ENCODE results near the gene HERC6.
A peak's percentile ranks its signal among the peaks of the same experiment; 100 is the strongest.
"Not testable (repeated sequence)": the region's sequence is repeated elsewhere in the genome, so short reads cannot be mapped to it uniquely, and the experiment has no call there.

Gene HERC6

DNA sequence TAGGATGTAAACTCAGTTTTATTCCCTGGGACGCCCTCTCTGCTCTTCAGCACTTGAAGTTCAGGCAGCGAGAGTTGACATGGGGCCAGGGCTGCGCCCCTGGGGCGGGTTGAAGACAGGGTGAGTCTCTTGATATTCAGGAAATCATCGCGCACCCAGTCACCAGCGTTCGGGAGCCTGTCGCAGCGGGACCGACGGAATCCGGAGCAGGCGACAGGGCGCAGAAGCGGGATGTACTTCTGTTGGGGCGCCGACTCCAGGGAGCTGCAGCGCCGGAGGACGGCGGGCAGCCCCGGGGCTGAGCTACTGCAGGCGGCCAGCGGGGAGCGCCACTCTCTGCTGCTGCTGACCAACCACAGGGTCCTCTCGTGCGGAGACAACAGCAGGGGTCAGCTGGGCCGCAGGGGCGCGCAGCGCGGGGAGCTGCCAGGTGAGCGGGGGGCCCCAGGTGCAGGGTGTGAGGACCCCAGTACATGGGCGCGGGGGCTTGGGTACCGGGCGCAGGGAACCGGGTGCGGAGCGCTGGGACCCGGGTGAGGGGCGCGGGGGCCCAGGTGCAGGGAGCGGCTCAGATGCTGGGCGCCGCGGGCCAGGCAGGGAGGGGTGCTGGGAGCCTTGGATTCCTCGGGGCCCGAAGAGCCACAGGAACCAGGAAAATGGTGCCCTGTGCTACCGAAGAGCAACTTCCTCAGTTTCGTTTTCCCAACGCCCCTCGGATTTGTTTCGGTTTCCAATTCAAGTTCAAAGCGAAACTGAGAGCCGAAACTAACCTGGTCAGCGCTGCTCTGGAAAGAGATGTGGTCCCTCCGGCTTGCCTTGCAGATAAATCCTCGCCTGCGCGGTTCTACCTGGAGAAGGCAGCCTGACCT is at the start of gene HERC6:
Gene HERC6 (plus strand): TSS at position 162 of the 869 bp plus-strand sequence. CDS start 70 bp downstream, at position 232.
- DNase-seq, result peak; percentile 94 to 99 (median 98)

DNA sequence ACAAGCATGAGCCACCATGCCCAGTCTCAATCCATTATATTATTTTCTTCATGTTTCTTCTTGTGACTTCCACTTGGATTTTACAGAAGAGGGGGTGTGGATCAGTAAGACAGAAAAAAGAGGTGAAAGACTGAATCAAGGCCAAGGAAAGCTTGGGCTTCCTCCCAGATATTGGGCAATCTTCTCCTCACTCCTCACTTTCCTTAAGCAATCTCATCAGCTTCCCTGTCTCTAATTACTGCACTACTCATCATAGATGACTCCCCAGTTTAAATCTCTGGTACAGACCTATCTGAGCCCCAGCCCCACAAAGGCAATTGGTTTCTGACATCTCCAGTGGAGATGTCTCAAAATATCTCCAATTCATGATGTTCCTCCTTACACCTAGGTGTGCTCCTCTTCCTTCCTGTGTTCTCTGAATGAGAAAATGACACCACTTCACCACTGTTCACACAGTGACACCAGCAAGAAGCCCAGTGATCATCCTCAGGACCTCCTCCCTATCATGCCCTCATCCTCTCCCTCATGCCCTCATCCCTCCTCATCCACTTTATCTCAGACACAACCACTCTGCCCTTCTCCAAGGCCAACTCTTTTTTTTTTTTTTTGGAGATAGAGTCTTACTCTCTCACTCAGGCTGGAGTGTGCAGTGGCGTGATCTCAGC is 44.8 kb upstream of the HERC6 start:
- DNase-seq, result peak in 2 of 3 donors; percentile 7 to 20

DNA sequence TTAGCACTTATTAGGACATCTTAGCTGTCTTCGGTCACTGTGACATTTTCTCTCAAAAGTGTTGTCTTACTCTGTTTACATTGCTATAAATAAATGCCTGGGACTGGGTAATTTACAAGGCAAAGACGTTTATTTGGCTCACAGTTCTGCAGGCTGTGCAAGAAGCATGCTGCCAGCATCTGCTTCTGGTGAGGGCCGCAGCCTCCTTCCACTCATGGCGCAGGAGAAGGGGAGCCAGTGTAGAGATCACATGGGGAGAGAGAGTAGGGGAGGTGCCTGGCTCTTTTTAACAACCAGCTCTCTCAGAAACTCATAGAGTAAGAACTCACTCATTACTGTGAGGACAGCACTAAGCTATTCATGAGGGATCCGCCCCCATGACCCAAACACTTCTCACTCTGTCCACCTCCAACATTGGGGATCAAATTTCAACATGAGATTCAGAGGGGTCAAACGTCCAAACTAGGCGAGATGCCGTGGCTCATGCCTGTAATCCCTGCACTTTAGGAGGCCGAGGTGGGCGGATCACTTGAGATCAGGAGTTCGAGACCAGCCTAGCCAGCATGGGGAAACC is 43.5 kb upstream of the HERC6 start:
- no peak for DNase-seq

DNA sequence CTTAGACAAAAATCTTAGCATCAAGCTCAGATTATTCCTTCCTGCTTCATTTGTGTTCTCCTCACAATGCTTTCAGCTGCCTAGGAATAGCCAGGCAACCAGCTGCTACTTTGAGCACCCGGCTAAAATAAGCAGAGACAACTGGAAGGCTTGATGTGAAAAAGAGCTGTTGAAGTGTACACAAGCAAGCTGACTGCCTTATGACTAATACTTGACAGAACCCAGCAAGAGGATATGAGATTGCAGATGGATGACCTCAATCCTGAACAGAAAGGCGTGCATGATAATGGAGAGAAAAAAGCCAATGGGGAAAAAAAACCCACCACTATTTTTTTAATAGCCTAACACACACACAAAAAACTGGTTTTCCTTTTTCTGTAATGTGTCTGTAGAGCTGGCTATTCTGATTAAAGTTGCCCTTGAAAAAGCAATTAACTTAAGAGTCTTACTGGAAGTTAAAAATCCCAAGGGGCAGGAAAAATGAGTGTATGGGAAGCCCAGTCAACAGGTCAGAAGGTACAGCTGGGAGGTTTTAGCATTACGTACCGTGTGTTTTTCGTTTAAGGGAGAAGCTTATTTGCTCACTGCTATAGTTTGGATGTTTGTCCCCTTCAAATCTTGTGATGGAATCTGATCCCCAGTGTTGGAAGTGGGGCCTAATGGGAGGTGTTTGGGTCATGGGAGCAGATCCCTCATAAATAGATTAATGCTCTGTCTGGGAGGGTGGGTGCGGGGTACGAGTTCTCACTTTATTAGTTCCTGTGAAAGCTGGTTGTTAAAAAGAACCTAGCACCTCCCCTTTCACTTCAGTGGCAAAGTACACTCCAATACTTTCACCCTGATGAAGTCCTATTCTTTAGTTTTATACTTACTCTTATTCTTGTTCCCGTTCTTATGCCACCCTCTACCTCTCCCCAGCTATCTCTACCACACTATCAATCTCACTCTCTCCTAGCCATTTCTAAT is 37.1 kb upstream of the HERC6 start:
- peak; percentile 30 to 54 (median 50) for DNase-seq

DNA sequence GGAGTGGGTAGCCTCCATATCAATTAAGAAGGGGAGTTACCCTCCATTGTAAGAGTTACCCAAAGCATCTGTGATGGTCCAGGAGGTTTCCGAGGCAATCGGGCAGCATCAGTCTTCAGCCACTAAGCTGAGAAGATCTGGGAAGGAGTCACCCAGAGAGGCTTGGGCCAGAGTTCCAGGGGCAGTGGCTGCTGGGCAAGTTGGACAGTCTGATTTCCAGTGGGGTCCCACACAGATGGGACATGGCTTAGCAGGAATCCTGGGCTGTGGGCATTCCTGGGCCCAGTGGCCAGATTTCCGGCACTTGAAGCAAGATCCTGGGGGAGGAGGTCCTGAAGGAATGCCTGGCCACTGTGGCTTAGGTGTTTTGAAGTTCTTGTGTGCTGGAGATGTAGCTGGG is 31.8 kb upstream of the HERC6 start:
- not testable (repeated sequence) for DNase-seq

DNA sequence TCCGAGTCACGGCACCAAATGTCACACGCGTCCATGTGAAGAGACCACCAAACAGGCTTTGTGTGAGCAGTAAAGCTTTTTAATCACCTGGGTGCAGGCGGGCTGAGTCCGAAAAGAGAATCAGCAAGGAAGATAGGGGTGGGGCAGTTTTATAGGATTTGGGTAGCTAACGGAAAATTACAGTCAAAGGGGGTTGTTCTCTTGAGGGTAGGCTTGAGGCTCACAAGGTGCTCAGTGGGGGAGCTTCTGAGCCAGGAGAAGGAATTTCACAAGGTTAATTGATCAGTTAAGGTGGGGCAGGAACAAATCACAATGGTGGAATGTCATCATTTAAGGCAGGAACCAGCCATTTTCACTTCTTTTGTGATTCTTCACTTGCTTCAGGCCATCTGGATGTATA is 29.9 kb upstream of the HERC6 start:
- not testable (repeated sequence) for DNase-seq

DNA sequence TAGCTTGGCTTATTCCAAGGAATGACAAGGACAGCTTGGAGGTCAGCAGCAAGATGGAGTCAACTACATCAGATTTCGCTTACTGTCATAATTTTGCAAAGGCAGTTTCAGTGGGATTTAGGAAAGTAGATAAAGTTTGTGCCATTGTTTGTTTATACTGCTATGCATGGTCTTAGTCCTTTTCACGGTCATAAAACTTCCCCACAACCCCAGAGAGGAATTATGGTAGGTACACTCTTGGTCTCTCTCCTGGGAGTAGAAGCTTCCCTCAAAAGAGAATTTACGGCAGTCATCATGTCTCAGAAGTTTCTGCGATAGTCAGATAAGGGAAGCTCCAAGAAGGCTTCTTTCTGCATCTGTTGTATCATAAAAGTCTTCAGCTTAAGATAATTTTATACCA is 27.9 kb upstream of the HERC6 start:
- DNase-seq, result no peak

DNA sequence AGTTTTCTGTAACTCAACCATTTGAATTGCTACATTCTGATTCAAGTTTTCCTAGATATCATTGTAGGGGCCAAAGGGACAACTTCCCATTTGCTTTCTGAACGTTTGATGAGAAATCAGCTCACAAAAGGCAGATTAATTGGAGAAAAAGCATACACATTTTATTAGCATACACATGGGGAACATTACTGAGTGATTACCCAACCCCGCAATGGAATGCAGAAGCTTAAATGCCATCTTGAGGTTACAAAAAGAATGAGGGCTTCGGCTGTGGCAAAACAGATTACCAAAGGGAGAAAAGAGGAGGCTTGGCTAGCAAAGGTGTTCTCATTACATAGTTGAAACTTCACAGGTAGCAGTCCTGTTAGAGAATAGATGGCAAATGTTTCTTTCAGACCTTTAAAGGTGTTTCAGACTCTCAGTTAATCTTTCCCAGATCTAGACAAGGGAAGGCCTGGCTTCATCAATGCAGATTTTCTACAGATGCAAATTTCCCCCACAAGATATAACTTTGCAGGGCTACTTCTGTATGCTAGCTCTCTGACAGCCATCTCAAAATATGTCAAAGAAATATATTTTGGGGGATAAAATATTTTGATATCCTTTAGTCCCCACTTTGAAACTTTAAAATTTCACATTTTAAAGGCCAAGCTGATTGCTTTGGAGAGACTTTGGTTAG is 26.5 kb upstream of the HERC6 start:
- no peak for DNase-seq

DNA sequence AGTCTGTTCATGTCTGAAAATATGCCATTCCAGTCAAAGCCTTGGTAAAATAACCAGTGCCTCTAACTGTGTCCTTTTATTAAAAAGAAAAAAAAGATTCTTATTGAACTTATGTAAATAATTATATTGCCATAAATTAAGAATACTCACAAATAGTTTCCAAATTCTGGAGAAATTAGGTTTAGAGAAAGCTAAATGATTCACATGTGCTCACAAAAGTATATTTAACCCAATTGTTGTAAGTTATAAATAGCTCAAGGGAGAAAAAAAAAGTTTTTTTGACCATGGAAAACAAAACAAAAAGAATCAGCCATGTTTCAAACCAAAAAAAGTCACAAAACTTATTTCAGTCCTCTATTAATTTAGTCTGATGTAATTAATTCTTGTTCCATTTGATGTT is 25.3 kb upstream of the HERC6 start:
- no peak for DNase-seq

DNA sequence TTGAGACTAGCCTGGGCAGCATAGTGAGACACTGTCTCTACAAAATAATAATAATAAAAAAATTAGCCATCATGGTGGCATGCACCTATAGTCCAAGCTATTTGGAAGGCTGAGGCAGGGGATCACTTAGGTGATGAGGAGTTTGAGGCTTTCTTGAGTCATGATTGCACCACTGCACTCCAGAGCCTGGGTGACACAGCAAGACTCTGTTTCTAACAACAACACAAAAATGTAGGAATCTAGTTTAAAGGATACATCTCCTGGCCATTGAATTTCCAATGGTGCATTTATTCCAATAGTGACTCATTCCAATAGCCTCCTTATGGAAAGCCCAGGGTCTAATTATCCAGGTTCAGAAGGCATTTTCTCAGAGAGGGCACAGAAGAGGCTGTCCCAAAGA is 21.9 kb upstream of the HERC6 start:
- DNase-seq, result peak in 1 of 3 donors; percentile 16

DNA sequence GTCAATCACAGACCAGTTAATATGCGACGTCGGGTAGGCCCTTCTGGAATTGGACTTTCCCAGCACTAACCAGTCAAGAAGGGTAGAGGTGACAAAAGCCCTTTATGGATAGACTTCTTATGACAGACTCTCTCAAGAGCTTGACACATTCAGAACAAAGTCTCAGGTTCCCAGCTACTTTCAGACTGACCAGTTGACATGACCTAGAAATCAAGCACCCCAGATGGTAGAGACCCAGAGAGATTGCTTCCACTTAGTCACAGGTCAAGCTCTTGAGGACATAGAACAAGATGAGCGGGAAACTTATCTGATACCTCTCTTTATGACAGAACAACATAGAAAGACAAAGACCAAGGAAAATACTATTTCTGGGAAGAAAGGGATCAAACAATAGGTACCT is 21.4 kb upstream of the HERC6 start:
- peak in 1 of 3 donors; percentile 10 for DNase-seq

DNA sequence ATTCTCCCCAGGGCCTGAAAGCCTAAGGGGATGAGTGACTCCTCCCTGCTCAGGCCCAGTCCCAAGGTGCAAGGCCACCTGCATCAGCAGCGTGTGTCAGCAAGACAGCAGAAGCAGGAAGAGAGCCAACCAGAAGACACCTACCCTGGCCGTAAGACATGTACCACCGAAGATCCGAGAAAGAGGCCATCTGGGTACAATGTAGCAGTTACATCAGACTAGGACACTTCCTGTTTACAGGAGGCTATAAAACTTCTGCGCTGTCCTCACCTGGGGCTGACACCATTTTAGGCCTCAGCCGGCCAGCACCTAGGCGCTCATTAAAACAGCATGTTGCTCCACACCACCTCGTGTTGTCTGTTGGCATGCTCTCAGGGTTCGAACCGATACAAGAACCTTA is 19.1 kb upstream of the HERC6 start:
- no peak for DNase-seq

DNA sequence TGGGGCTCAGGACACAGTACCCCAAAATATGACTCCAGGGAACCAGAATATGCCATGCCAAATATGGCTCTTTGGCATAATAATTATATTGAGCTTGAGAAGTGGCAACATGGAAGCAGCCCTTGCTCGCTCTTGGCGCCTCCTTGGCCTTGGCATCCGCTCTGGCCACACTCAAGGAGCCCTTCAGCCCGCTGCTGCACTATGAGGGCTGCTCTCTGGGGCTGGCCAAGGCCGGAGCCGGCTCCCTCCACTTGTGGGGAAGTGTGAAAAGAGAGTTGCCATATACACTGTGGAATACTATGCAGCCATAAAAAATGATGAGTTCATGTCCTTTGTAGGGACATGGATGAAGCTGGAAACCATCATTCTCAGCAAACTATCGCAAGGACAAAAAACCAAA is 18.4 kb upstream of the HERC6 start:
- no peak for DNase-seq

DNA sequence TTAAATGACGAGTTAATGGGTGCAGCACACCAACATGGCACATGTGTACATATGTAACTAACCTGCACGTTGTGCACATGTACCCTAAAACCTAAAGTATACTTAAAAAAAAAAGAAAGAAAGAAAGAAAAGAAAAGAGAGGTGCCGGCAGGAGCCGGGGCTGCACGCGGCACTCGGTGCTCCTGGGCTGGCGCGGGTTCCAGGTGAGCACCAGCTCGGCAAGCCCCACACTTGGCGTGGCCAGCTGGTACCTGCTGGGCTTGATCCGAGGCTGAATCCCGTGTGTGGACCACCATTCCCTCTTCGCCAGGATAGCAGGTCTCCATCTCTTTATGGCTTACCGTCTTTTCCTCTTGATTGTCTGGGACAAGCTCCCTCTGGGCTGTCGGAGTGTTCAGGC is 17.9 kb upstream of the HERC6 start:
- no peak for DNase-seq

DNA sequence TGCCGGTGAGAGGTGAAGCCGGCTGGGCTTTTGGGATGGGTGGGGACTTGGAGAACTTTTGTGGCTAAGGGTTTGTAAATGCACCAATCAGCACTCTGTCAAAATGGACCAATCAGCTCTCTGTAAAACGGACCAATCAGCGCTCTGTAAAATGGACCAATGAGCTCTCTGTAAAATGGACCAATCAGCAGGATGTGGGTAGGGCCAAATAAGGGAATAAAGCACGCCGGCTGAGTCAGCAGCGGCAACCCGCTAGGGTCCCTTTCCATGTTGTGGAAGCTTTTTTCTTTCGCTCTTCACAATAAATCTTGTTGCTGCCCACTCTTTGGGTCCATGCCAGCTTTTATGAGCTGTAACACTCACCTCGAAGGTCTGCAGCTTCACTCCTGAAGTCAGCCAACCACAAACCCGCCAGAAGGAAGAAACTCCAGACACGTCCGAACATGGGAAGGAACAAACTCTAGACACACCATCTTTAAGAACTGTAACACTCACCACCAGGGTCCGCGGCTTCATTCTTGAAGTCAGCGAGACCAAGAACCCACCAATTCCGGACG is 17.4 kb upstream of the HERC6 start:
- not testable (repeated sequence) for DNase-seq

DNA sequence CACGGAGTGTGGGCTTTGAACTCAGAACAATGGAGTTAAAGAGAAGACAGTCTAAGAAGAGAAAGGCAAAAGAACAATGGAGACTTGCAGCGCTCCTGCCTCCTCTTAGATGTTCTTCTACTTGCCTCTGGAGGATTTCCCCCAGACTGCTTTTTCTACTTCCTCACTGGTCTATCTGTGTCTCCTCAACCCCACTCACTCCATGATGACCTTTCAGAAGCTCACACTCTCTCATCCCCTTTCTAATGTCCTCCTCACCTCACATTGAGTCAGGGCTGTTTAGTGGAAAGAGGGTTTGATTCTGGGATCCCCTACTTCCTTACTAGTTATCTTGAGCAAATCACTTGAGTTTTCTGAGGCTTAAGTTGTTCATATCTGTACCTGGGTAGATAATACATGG is 12.2 kb upstream of the HERC6 start:
- peak; percentile 42 to 52 (median 42) for DNase-seq

DNA sequence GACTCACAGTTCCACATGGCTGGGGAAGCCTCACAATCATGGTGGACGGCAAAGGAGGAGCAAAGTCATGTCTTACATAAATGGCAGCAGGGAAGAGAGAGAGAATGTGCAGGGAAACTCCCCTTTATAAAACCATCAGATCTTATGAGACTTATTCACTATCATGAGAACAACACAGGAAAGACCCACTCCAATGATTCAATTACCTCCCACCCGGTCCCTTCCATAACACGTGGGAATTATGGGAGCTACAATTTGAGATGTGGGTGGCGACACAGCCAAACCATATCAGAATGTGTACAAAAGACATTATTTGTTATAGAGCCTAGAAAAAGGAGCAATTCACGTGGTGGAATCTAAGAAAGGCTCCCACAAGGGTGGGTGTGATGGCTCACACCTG is 10.8 kb upstream of the HERC6 start:
- peak; percentile 32 to 63 (median 51) for DNase-seq

DNA sequence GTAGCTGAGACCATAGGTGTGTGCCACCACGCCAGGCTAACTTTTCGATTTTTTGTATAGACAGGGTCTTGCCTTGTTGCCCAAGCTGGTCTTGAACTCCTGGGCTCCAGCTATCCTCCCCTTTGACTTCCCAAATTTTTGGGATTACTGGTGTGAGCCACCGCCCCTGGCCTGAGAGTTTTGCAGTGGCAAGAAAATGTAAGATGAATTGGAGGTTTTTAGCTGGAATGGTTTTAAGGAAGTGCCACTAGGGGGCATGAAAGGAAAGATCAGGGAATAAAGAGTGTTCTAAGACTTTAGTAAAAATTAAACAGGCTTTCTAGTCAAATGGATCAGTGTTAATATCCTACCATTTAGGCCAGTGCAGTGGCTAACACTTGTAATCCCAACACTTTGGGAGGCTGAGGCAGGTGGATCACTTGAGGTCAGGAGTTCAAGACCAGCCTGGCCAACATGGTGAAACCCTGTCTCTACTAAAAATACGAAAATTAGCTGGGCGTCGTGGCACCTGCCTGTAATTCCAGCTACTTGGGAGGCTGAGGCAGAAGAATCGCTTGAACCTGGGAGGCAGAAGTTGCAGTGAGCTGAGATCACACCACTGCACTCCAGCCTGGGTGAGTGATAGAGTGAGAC is 9.4 kb upstream of the HERC6 start:
- DNase-seq, result peak; percentile 74 to 76 (median 75)

DNA sequence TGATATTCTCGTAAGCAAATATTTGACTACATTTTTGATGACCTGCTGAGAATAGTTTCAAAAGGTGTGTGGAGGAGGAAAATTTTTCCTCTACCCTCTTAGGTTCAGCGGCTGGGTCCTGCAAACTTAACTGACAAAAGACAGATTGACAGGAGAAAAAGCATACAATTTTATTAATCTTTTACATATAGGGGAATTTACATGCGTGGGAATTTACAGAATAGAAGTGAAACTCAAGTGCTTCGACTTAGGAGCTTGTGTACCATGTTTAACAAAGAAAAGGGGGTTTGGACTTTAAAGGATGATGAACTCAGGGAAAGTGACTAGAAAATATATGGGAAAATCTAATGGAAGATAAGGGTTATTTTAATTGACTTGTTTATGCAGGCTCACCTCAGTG is 2.5 kb downstream of the HERC6 start:
- peak; percentile 24 to 79 (median 67) for DNase-seq

DNA sequence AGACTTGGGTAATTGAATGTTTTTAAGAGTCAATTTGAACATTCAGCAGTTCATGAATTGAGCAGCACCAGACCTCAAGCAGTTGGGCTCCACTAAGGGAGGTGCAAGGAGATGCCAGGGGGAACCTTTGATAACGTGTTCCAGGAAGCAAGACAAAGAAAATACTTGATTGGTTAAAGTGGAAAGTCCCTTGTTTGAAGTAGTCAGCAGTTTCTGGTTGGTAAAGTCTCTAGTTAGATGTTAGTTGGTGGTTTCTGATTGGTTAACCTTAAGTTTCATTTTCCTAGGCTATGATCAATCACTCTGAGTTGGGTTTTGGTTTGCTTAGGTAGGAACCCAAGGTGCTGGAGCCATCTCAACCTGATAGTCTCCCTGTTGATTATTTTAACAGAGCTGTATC is 4.0 kb downstream of the HERC6 start:
- DNase-seq, result peak; percentile 70 to 95 (median 79)

DNA sequence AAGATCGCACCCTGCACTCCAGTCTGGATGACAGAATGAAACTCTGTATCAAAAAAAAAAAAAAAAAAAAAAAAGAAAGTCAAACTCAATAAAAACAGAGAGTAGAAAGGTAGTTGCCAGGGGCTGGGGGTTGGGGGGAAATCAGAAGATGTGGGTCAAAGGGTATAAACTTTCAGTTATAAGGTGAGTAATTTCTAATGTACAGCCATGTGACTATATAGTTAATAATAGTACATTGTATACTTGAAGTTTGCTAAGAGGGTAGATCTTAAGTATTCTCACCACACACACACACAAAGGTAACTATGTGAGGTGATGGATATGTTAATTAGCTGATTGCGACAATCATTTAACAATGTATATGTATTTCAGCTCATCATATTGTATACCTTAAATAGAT is 11.5 kb downstream of the HERC6 start:
- no peak for DNase-seq
